Lung microvascular endothelial cell (primary cell): ENCODE data around the gene CD99L2. TPM values are rescaled to one million over a fixed set of nuclear protein-coding genes. Genes with fewer than 3 reads are reported as not detected.

Experiments
- DNase-seq, 2 donors: peaks; one replicate each; pipeline versions ENCODE4 v3.0.0 to v3.0.0-alpha.2; 2010; ENCODE audit warnings: low read depth in 2 of 2
- total RNA-seq: library from RNA; depleted of rRNA; stranded (reverse); fragments of >200 nt; gene quantifications from 2 replicates; pipeline ENCODE4 v1.2.1, GENCODE V29; 2014

CD99L2 gene
- total RNA-seq, 1 donor from 2014 or later: 36.9 TPM

DNA sequence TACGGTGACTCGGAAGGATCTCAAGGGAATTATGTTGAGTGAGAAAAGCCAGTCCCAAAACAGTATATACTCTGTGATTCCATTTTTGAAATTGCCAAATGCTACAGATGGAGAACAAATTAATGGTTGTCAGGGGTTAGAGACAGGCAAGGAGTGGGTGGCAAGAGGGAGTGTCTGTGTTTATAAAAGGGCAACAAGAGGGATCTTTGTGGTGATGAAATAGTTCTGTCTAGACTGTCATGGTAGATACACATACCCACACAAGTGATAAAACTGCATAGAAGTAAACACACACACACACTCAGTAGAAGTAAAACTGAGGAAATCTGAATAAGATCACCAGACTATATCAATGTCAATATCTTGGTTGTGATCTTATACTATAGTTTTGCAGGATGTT is 92.7 kb downstream of the CD99L2 start:
- DNase-seq: no peak

DNA sequence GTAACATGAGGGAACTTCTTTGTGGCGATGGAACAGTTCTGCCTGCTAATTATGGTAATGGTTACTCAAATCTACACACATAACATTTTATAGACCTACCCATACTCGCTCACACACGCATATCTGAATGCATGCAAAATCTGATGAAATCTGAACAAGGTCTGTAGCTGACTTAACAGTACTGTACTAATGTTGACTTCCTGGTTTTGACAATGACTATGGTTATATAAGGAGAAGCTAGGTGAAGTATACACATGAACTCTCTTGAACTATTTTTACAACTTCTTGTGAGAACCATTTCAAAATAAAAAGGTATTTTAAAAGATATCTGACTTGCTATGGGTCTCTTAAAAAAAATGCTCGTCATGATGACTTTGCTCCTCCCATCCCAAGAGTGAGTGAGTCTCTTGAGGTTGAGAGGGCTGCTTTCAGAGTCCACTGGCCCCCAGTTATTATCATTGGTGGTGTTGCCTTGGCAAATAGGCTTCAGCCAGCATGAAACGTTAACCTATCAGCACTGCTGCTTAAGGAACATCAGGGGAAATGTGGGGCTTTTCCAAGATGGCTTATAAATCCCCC is 105.4 kb downstream of the CD99L2 start:
- no peak for DNase-seq

- no peak for DNase-seq
Measured at GRCh38 chrX:150790021-150790420, 108.4 kb downstream of the CD99L2 start.

DNA sequence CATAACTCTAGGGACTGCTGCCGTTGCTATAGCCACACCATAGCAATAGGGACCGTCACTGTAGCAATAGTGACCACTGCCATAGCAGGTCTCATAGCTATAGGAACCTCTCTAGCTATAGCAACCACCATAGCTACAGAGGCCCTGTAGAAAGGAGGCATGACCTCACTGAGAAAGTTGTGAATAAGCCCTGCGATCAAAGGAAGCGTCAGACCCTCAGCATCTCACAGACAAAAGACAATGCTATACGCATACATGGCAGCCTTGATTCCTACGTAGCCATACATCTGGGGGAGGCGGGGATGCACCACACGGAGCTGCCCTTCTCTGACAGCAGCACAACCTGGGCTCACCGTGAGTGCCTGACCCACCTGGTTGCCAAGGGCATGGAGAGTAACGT is 116.8 kb downstream of the CD99L2 start:
- DNase-seq: no peak

GRCh38 chrX:150779385-150779784 is 119.1 kb downstream of the CD99L2 start:
- DNase-seq: no peak

- no peak for DNase-seq
Measured at GRCh38 chrX:150777328-150777992, 121.0 kb downstream of the CD99L2 start.

- DNase-seq: no peak
Measured at GRCh38 chrX:150775569-150776350, 122.7 kb downstream of the CD99L2 start.

GRCh38 chrX:150774798-150775568 is 123.5 kb downstream of the CD99L2 start:
- DNase-seq: no peak

DNA sequence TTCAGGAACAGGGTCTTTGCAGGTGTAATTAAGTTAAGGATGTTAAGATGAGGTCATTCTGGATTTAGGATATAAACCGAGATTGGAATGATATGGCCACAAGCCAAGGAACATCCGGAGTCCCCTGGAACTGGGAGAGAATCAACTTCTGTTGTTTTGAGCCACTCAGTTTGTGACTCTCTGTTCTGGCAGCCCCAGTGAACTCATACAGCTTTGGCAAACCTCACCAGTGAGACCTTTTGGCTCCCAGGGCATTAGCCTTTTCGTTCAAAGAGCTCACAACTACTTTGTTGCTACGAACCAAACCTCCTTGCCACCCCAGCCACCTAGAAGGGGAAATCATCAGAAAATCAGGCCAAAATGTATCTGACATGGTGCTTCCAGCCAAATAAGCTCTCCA is 124.8 kb downstream of the CD99L2 start:
- DNase-seq: peak; percentile 5 to 36

GRCh38 chrX:150773117-150773516 is 125.4 kb downstream of the CD99L2 start:
- DNase-seq: no peak

GRCh38 chrX:150772150-150772970 is 126.1 kb downstream of the CD99L2 start:
- peak; percentile 67 to 81 for DNase-seq

DNA sequence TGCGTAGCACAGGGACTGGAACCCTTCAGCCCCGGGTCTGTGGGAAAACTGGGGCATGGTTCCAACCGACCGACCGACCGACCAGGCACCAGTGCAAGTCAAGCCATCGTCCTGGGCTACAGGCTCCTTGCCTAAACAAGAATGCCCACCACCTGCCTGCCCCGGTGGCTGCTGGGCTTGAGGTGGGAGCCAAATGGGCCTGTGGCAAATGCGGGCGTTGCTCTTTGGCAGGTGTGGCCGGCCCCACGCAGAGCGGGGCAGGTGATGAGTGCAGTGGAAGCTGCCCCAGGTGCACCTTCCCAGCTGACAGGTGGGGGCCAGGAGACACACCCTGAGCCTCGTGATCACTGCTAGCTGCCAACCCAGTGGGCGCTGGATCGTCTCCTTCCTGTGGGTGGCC is 127.4 kb downstream of the CD99L2 start:
- DNase-seq: no peak

DNA sequence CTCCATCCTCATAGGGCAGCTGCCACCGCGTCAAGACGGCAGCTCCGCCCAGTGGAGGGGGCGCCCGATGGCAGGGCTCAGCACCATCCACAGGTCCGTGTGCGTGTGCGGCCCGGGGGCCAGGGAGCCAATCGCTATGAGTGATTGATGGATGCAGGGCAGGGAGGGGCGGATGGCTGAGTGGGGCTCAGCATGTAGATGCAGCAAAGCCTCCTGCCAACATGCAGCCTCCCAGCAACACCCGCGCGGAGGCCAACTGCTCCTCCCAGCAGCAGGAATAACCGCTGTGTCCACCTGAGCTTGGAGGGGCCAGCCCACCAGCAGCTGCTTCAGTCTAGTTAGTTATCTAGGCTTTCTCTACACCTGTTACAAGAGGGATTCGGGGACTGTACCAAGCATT is 127.8 kb downstream of the CD99L2 start:
- no peak for DNase-seq

DNA sequence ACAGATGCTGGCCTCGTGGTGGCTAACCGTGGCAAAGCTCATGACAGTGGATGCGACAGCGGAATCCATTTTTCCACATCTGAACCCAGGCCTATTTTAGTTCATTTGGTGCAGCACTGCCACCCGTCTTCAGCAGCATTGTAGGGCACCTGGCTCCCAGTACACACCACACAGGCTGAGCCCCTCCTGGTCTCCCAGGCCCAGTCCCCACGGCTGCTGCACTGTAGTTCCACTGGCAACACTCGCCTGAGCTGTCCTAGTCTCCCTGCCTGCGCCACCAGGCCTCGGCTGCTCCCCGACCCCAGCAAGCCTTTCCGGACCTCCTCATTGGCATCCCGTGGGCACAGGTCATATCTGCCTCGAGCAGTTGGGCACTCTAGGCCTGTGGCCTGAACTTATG is 129.1 kb downstream of the CD99L2 start:
- no peak for DNase-seq

DNA sequence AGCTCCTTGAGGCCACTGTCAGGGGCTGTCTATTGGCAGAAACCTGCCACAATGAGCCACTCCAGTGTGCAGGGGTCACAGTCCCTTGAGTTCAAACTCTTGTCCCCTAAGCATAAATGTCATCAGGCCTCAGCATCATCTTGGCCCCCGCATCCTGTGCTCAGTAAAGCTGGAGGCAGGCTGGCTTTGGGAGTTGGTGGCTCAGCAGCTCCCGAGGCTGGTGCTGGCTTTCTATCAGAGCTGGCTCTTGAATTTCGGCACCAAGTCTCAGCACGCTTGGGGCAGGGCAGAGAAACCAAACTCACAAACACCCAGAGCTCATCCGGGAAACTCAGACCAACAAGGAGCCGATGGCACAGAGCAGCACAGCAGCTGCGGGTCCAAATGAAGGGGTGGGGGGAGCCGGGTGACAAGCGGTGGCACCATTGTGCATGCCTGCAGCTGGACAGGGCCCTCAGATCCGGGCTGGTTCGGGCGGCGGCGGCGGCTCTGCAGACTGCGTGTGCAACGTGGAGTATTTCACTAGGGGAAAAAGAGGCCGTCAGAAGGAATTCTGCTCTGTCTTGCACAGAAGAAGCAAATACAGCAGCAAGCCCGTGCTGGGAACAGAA is 129.8 kb downstream of the CD99L2 start:
- no peak for DNase-seq

GRCh38 chrX:150768132-150768485 is 130.4 kb downstream of the CD99L2 start:
- no peak for DNase-seq

- peak; percentile 16 to 31 for DNase-seq
Measured at GRCh38 chrX:150767475-150768131, 130.9 kb downstream of the CD99L2 start.

DNA sequence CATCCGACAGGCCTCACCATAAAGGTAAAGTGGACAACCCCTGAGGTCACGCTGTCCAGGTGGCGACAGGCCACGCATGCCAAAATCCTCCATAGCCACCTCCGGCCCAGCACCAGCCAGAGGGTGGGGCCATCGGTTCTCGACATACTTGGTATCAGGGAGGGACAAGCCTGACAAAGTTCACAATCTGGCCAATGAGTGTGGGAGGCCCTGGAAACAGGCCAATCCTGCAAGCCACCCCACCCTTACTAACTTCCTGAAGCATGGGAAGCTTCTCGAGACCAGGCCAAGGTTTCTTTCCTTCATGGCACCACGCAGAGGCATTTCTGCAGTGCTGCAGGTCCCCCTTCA is 131.4 kb downstream of the CD99L2 start:
- peak in 1 of 2 donors; percentile 7 for DNase-seq

GRCh38 chrX:150766351-150767044 is 132.0 kb downstream of the CD99L2 start:
- DNase-seq: no peak
